Mammary epithelial cell (primary cell): ENCODE measurements around the gene FTCDNL1.

Experiments
- CTCF ChIP-seq, 2 donors: IDR thresholded peaks in 1 of 2; conservative IDR thresholded peaks in 1 of 2; 2 replicates each; pipeline ENCODE4 v1.5.1; 2011 to 2012; ENCODE audit warnings: inconsistent platforms in 2 of 2, low read length in 2 of 2, mild to moderate bottlenecking in 2 of 2, control low read depth in 1 of 2, low read depth in 1 of 2; ENCODE audit not compliant: insufficient read depth in 1 of 2; ENCODE audit errors: extremely low read depth in 1 of 2
- EZH2 ChIP-seq: IDR thresholded peaks from 2 replicates; pipeline ENCODE4 v1.6.1; 2012; ENCODE audit warnings: low read length, inconsistent platforms, borderline replicate concordance

DNA sequence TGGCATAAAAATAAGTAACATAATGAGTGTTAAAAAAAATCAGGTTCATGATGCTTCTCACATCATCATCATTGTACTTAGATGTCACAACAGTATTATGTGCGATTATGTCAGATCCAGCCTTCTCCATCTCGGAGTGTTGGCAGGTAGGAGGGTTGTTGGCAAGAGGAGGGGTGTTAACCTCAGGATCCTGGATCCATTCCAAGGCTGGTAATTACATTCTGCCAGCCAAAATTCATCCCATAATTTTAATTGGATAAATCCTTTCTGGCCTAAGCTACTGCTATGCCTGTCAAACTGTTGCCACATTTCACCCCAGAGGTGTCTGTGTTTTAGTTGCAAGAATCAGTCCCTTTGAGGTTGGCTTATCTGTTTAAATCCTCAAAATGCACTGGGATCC, 891 bp upstream of the FTCDNL1 start:
- TF ChIP-seq CTCF (conservative IDR thresholded peaks at IDR 0.05 in 1 of 2, IDR thresholded peaks at IDR 0.05 in 1 of 2; ENCODE audit: extremely low read depth in 1 of 2, insufficient read depth in 1 of 2, low read depth in 1 of 2, low read length in 2 of 2) (no peak), EZH2 (no peak)
